Adipose tissue (tissue), 3 donors: ENCODE data around the gene ABHD5. TPM values are rescaled to one million over a fixed set of nuclear protein-coding genes. Genes with fewer than 3 reads are reported as not detected.

Experiments
- H3K27ac ChIP-seq: one replicate; pipeline ENCODE4 v1.5.1; 2013; ENCODE audit warnings: low read depth, low read length
- WGBS, 3 donors: extraction: QIAGEN DNeasy Blood & Tissue Kit; methylation state at CpG; one replicate each; pipeline ENCODE4 v1.1.7; 2013; 5-methylcytosine and 5-hydroxymethylcytosine counted together
- polyA plus RNA-seq, 3 donors: library from polyadenylated mRNA; stranded (reverse); fragments of 200-250 nt; gene quantifications; one replicate each; pipeline ENCODE4 v1.2.3, GENCODE V29; 2013
- donor health status: healthy with polysubstance abuse.
- donor health status: Bipolar disorder and iron deficiency.
- donor health status: healthy.

Gene ABHD5
- polyA plus RNA-seq, 3 donors = 21.3 to 88.2 (median 44.1) TPM

DNA sequence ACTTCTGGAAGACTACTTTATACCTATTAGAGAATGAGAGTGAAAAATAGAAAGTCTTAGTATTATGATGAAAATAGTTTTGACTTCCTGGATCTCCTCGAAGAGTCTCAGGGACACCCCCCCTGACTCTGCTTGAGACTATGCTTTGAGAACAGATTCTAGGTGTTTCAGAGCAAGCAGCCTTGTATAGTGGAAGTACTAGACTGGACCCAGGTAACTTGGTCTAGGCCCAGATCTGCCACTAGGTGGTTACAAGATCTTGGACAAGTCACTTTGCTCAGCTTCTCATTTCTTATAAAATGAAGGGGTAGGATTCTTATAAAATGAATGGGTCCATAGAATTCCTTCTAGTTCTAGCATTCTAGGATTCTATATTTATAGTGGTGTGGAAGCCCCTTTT, 9.1 kb downstream of the ABHD5 start:
- WGBS, 3 donors = 70 to 95% (median 85%) methylated on average over 1 of the region's 1 CpG

GRCh38 chr3:43704697-43705096, 14.0 kb downstream of the ABHD5 start:
- no peak overlapping the region for H3K27ac ChIP-seq

More for the DNA sequence above, 9.1 kb downstream of the ABHD5 start:
- no peak overlapping the region for H3K27ac ChIP-seq

DNA sequence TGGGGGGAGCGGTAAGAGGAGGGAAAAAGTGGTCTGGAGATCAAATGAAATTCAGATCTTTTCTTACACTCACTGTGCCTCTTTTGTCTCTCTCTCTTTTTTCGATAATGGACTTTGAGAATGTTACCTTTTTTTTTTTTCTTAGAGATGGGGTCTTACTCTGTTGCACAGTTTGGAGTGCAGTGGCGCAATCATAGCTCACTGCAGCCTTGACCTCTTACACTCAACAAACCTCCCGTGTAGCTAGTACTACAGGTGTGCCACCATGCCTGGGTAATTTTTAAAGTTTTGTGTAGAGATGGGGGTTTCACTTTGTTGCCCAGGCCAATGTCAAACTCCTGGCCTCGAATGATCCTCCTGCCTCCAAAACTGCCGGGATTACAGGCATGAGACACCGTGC, 15.6 kb downstream of the ABHD5 start:
- 91 to 94% (median 93%) methylated on average over 7 of the region's 7 CpGs for WGBS, 3 donors
- no peak overlapping the region for H3K27ac ChIP-seq

GRCh38 chr3:43707266-43707665, 16.5 kb downstream of the ABHD5 start:
- 48 to 71% (median 62%) methylated on average over 2 of the region's 2 CpGs for WGBS, 3 donors
- H3K27ac ChIP-seq = no peak overlapping the region

DNA sequence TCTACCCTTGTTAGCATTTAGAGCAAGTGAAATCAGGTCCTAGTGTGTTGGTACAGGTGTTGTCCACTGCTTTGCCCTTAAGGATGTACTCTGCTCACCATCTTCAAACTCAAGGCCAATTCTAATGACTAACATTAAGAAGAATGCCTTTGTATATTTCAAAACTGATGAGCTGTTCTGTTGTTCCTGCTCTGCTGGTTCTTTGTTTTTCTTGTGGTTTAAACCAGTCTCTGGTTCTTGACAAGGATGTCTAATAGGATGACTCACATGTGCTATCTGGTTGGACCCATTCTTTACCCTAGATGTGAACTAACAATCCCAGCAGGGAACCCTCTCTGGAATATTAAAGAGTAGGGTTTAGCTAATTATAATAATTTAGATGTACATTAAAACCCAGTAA, 17.3 kb downstream of the ABHD5 start:
- no peak overlapping the region for H3K27ac ChIP-seq

DNA sequence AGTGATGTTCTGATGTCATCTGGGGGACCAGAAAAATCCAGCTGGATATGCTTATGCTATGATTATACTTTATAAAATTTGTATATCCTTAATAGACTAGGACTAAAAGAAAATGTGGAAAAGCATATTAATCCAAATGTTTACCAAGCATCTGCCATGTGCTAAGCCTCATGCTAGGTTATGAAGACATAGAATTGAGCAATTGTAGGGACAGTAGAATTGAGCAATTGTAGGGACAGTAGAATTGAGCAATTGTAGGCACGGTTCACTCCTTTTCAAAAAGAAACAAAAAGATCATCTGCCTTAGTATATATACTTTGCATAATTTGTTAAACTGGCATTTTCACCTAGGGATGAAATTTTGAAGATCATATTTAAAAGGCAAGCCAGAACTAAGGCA, 18.3 kb downstream of the ABHD5 start:
- no peak overlapping the region for H3K27ac ChIP-seq
- 32 to 78% (median 33%) methylated on average over 1 of the region's 1 CpG for WGBS, 3 donors

GRCh38 chr3:43710607-43711006, 19.9 kb downstream of the ABHD5 start:
- no peak overlapping the region for H3K27ac ChIP-seq

- 97 to 99% (median 99%) methylated on average over 2 of the region's 2 CpGs for WGBS, 3 donors
- no peak overlapping the region for H3K27ac ChIP-seq
These were observed 27.6 kb downstream of the ABHD5 start for GRCh38 chr3:43718296-43718695.

- no peak overlapping the region for H3K27ac ChIP-seq
- 50 to 74% (median 69%) methylated on average over 3 of the region's 3 CpGs for WGBS, 3 donors
These were observed 32.5 kb downstream of the ABHD5 start for GRCh38 chr3:43723121-43723734.

DNA sequence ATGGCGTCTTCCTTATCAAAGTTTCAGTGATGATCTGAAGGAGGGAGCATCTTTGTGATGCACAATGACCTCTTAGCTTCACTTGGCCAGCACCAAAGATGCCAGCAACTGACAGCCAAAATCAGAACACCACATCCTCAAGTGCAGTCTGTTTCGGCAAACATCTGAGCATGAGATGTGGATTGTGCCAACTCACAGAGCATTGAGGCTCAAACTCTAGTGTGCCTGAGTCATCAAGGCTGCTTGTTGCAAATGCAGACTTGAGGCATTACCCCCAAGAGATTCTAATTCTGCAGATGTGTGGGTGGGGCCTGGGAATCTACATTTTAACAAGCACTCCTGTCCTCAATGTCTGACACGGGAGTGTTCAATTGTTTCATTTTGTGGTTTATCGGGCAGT, 35.8 kb downstream of the ABHD5 start:
- 89 to 95% (median 94%) methylated on average over 4 of the region's 4 CpGs for WGBS, 3 donors

GRCh38 chr3:43727930-43728329, 37.2 kb downstream of the ABHD5 start:
- H3K27ac ChIP-seq = no peak overlapping the region
- 84 to 94% (median 88%) methylated on average over 3 of the region's 3 CpGs for WGBS, 3 donors

More for the DNA sequence above, 35.8 kb downstream of the ABHD5 start:
- no peak overlapping the region for H3K27ac ChIP-seq

- WGBS, 3 donors = 70 to 74% (median 73%) methylated on average over 5 of the region's 5 CpGs
These were observed 37.7 kb downstream of the ABHD5 start for GRCh38 chr3:43728476-43728875.

GRCh38 chr3:43728947-43729346, 38.2 kb downstream of the ABHD5 start:
- H3K27ac ChIP-seq = no peak overlapping the region
- WGBS, 3 donors = 76 to 85% (median 85%) methylated on average over 5 of the region's 5 CpGs

More at GRCh38 chr3:43728476-43728875, 37.7 kb downstream of the ABHD5 start:
- no peak overlapping the region for H3K27ac ChIP-seq

DNA sequence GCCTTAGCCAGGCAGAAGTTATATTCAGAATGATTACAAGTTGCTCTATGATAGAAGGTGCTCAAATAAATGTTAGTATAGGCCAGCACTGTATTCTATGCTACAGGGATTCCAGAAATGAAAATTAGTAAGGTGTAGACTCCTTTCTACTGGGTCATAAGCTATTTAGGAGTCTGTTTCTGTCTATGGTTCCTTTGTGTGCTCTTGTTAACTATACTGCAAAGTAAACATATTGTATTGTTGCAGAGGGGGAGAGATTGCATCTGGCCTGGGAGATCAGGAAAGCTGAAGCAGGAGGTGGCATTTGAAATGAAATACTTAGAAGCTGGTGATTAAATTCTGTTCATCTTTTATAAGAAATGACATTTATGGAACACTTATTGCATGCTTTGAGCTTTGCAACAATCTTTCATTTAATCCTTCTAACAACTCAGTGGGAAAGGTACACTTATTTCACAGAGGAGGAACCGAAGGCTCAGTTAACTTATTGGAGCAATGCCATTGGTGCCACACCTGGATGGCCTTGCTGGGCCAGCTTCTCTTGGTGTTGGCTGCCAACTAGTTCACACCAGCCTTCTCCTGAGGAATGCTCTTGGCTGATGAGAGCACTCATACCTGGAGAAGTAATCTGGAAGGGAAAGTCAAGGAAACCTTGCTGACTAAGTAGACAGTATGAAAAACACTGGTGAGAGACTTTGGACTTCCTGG, 39.1 kb downstream of the ABHD5 start:
- H3K27ac ChIP-seq = no peak overlapping the region
- 6 to 98% (median 95%) methylated on average over 1 of the region's 1 CpG for WGBS, 3 donors

DNA sequence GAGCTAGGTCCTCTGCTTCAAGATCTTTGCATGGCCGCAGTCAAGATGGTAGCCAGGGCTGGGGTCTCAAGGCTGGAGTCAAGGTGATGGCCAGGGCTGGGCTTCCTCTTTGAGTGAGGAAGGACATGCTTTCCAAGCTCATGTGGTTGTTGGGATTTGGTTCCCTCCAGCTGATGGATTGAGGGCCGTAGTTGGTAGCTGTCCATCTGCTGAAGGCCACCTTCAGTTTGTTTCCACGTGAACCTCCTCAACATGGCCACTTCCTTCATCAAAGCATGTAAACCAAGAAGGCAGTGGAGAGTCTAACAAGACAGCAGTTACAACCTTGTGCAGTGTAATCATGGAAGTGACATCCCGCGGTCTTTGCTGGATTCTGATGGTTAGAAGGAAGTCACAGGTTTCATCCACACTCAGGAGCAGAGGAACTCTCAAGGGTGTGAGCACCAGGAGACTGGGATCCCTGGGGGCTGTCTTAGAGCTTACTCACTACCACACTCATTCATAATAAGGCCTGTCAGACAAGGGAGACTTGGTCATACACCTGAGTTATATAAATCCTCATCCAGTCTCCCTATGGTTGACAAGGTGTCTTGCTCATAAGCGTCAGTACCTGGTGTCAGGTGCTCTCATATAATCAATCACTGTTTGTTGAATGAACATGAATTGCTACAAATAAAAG, 42.1 kb downstream of the ABHD5 start:
- WGBS, 3 donors = 79 to 82% (median 80%) methylated on average over 6 of the region's 6 CpGs
- H3K27ac ChIP-seq = no peak overlapping the region

DNA sequence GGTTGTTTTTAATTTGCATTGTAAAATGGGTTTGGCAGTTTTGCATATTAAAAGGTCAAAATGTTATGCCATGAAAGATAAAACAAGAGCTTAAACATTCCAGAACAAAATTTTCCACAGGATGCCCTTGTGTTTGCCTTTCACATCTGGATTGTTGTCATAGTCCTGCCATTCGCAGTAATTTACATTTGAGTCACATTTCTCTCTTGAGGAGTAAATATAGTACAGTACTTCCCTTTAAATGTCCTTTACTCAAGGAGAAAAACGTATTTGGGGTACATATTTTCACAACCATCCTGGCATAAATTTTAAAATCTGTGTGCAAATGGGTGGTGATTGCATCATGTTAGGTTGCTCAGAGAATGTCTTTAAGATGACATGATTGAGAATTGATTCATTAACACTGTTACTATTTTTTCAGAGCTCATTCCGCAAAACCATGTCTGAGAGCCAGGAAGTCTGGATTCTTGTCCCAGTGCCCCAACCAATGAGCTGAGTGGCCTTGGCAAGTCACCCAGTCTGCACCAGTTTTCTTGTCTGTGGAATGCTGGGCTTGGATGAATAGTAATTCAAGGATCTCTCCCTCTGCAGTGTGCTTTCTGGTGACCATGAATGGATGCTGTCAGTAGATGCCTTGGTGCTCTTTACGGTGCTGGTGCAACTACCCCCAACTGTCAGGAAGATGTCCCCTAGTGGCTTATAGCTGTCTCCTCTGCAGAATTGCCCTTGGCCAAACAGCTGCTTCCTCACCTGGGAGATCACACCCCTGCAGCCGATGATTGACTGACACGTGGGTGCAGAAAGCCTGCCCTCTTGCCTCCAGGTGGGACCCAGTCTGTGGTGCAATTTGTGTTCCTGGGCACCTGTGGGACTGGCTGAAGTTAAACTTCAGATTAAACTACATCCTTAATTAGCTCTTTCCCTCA, 43.0 kb downstream of the ABHD5 start:
- WGBS, 3 donors = 62 to 76% (median 69%) methylated on average over 6 of the region's 6 CpGs
- no peak overlapping the region for H3K27ac ChIP-seq

DNA sequence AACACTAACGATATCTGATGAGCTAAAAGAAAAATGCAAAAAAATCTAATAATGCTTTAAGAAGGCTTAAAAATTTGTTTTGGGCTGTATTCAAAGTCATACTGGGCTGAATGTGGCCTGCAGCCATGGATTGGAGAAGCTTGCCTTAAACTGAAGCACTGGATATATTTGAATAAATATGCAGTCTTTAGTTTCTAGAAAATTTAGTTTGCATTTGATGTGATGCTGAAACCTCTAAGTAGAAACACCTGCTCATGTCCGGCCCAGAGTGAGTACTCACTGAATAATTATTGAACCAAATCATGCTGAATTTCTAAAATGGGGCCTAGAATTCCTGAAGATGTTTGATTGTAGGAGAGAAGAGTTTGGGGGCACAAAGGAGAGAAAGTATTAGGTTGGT, 43.9 kb downstream of the ABHD5 start:
- no peak overlapping the region for H3K27ac ChIP-seq
- 88 to 97% (median 96%) methylated on average over 2 of the region's 2 CpGs for WGBS, 3 donors

DNA sequence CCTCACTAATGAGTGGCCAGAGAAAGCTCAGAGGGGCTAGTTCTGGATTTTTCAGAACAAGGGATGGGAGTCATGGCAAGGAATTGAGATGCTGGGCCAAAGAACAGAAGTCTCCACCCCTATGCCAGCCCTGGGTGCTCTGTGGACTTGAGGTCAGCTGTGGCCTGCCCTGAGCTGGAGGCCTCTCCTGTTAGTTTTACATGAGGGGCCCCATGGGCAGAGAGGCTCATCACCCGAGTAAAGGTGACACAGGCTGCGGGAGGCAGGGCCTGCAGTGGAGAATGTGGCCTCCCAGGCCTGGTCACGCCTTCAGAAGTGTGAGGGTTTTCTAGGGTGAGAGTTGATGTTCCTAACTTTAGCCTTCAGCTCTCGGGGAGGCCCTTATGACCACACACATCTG, 44.9 kb downstream of the ABHD5 start:
- H3K27ac ChIP-seq = no peak overlapping the region
- 86 to 93% (median 91%) methylated on average over 4 of the region's 4 CpGs for WGBS, 3 donors
